Fibroblast of lung (primary cell): Measurements from ENCODE around the gene PGC. TPM values are rescaled to one million over a fixed set of nuclear protein-coding genes. Genes with fewer than 3 reads are reported as not detected.

Source experiments
- DNase-seq, 2 donors: peaks; one replicate each; pipeline versions ENCODE4 v3.0.0 to v3.0.0-alpha.2; 2010; ENCODE audit warnings: low read depth in 2 of 2
- H2AFZ ChIP-seq: 2 replicates; pipeline ENCODE4 v1.5.1; 2012; ENCODE audit warnings: low read length, control low read depth, inconsistent platforms
- H3K27ac ChIP-seq: 2 replicates; pipeline ENCODE4 v1.5.1; 2011; ENCODE audit warnings: low read length, control low read depth; ENCODE audit not compliant: insufficient read depth
- H3K27me3 ChIP-seq: 2 replicates; pipeline ENCODE4 v1.5.1; 2011; ENCODE audit warnings: mild to moderate bottlenecking, low read length; ENCODE audit not compliant: control insufficient read depth, insufficient read depth
- H3K36me3 ChIP-seq: 2 replicates; pipeline ENCODE4 v1.5.1; 2011; ENCODE audit warnings: low read length; ENCODE audit not compliant: control insufficient read depth, insufficient read depth
- H3K4me1 ChIP-seq: 2 replicates; pipeline ENCODE4 v1.5.1; 2011; ENCODE audit warnings: low read length; ENCODE audit not compliant: control insufficient read depth, insufficient read depth; ENCODE audit errors: extremely low read depth
- H3K4me2 ChIP-seq: 2 replicates; pipeline ENCODE4 v1.5.1; 2011; ENCODE audit warnings: low read length, control low read depth; ENCODE audit not compliant: insufficient read depth; ENCODE audit errors: extremely low read depth
- H3K4me3 ChIP-seq, 4 experiments: fragments of 200-600 bp in 1 of 4; sonication (generic) in 1 of 4; replicated peaks in 1 of 4; 2 replicates each; pipeline ENCODE4 v1.5.1; 2011 to 2016; ENCODE audit warnings: low read length in 4 of 4, low read depth in 3 of 4, mild to moderate bottlenecking in 3 of 4, control low read depth in 2 of 4, inconsistent platforms in 1 of 4, mixed read lengths in 1 of 4; ENCODE audit not compliant: insufficient read depth in 1 of 4; ENCODE audit errors: control extremely low read depth in 1 of 4
- H3K79me2 ChIP-seq: 2 replicates; pipeline ENCODE4 v1.5.1; 2012; ENCODE audit warnings: mild to moderate bottlenecking, low read length, inconsistent platforms; ENCODE audit not compliant: control insufficient read depth, insufficient read depth
- H3K9ac ChIP-seq: 2 replicates; pipeline ENCODE4 v1.5.1; 2011; ENCODE audit warnings: mild to moderate bottlenecking, low read length, control low read depth; ENCODE audit not compliant: insufficient read depth
- H3K9me3 ChIP-seq: 2 replicates; pipeline ENCODE4 v1.5.1; 2012; ENCODE audit warnings: low read depth, low read length; ENCODE audit not compliant: control insufficient read depth, insufficient read depth
- H4K20me1 ChIP-seq: 2 replicates; pipeline ENCODE4 v1.5.1; 2011; ENCODE audit warnings: low read length; ENCODE audit not compliant: control insufficient read depth, insufficient read depth; ENCODE audit errors: extremely low read depth
- EZH2 ChIP-seq: IDR thresholded peaks from 2 replicates; pipeline ENCODE4 v1.5.1; 2012; ENCODE audit warnings: low read length, control low read depth, mild to moderate bottlenecking; ENCODE audit errors: missing control alignments
- polyA plus RNA-seq, 2 donors: library from polyadenylated mRNA; depleted of rRNA in 1 of 2; stranded (reverse) in 1 of 2; unstranded in 1 of 2; fragments of >200 nt; gene quantifications; 2 replicates each; pipeline ENCODE4 v1.2.1, GENCODE V29; 2011 to 2012; ENCODE audit warnings: missing spikeins in 1 of 2
- total RNA-seq: library from RNA; depleted of rRNA; stranded (reverse); fragments of >200 nt; gene quantifications from 2 replicates; pipeline ENCODE4 v1.2.1, GENCODE V29; 2014
- TF ChIP-seq, protein P1 (sequence below), 2 donors: IDR thresholded peaks in 1 of 2; conservative IDR thresholded peaks in 1 of 2; 1 replicate in 1 of 2; 2 replicates in 1 of 2; pipeline ENCODE4 v1.5.1; 2011 to 2012; ENCODE audit warnings: low read length in 2 of 2, control low read depth in 1 of 2, inconsistent platforms in 1 of 2, low read depth in 1 of 2, mild to moderate bottlenecking in 1 of 2

The PGC gene
- total and polyA plus RNA-seq, 2 donors (not counting 1 experiment from before 2014, with no cell fraction given): not detected

DNA sequence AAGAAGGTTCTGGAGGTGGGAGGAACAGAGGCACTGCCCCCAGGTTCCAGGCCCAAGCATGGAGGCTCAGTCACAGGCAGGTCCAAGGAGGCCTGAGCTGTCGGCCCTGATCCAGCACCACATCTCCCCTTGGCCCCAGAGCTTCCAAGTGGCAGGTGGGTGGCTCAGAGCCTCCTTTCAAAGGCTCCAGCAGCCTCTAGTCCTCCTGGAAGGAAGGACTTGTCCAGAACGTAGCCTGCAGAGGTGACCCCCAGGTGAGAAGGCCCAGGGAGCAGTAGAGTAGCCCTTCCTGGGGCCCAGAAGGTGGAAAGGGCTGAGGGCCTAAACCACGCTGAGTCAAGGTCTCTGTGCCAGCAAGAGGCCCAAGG, 19.5 kb downstream of the PGC start:
- Histone ChIP-seq H3K4me2 (no peak overlapping the region), H3K27me3 (no peaks in the 10 kb centered on the region), H3K27ac (no peak overlapping the region), H3K79me2 (no peaks in the 10 kb centered on the region), H2AFZ (no peak overlapping the region), H3K9me3 (no peaks in the 10 kb centered on the region), H3K4me1 (peaks cover 7% of the 10 kb centered on the region), H3K4me3 (no peak overlapping the region), H3K9ac (no peak overlapping the region), H4K20me1 (no peaks in the 10 kb centered on the region), H3K36me3 (no peaks in the 10 kb centered on the region)
- TF ChIP-seq, protein P1, sequence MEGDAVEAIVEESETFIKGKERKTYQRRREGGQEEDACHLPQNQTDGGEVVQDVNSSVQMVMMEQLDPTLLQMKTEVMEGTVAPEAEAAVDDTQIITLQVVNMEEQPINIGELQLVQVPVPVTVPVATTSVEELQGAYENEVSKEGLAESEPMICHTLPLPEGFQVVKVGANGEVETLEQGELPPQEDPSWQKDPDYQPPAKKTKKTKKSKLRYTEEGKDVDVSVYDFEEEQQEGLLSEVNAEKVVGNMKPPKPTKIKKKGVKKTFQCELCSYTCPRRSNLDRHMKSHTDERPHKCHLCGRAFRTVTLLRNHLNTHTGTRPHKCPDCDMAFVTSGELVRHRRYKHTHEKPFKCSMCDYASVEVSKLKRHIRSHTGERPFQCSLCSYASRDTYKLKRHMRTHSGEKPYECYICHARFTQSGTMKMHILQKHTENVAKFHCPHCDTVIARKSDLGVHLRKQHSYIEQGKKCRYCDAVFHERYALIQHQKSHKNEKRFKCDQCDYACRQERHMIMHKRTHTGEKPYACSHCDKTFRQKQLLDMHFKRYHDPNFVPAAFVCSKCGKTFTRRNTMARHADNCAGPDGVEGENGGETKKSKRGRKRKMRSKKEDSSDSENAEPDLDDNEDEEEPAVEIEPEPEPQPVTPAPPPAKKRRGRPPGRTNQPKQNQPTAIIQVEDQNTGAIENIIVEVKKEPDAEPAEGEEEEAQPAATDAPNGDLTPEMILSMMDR (conservative IDR thresholded peaks at IDR 0.05 in 1 of 2, IDR thresholded peaks at IDR 0.05 in 1 of 2; ENCODE audit: low read depth in 1 of 2, low read length in 2 of 2): no peak
- no peak for TF ChIP-seq EZH2
- DNase-seq: no peak

DNA sequence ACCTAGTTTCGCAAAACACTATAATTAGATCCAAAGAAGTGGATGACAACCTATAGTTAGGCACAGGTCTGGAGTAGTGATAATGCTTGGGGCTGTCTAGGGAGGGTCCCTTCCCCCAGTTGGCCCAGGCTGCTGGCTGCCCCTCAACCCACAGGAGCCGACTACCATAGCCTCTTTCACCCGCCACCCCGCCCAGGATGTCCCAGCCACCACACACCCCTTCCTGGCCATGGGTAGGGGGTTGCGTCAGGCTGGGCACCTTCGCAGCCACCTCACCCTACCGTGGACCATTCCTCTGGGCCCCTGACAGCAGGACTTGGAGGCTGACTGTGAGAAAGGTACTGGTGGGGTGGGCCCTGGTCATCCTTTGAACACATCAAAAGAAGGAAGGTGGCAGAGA, 20.3 kb downstream of the PGC start:
- H4K20me1 ChIP-seq: no peaks in the 10 kb centered on the region
- no peak overlapping the region for H3K27ac ChIP-seq
- no peaks in the 10 kb centered on the region for H3K9me3 ChIP-seq
- DNase-seq: no peak
- no peak overlapping the region for H3K4me3 ChIP-seq
- no peak overlapping the region for H3K4me2 ChIP-seq
- no peak overlapping the region for H3K9ac ChIP-seq
- TF ChIP-seq, protein P1 (conservative IDR thresholded peaks at IDR 0.05 in 1 of 2, IDR thresholded peaks at IDR 0.05 in 1 of 2; ENCODE audit: low read depth in 1 of 2, low read length in 2 of 2): no peak
- no peak for TF ChIP-seq EZH2
- H2AFZ ChIP-seq: no peak overlapping the region
- peaks cover 7% of the 10 kb centered on the region for H3K4me1 ChIP-seq
- H3K36me3 ChIP-seq: no peaks in the 10 kb centered on the region
- H3K79me2 ChIP-seq: no peaks in the 10 kb centered on the region
- H3K27me3 ChIP-seq: no peaks in the 10 kb centered on the region

DNA sequence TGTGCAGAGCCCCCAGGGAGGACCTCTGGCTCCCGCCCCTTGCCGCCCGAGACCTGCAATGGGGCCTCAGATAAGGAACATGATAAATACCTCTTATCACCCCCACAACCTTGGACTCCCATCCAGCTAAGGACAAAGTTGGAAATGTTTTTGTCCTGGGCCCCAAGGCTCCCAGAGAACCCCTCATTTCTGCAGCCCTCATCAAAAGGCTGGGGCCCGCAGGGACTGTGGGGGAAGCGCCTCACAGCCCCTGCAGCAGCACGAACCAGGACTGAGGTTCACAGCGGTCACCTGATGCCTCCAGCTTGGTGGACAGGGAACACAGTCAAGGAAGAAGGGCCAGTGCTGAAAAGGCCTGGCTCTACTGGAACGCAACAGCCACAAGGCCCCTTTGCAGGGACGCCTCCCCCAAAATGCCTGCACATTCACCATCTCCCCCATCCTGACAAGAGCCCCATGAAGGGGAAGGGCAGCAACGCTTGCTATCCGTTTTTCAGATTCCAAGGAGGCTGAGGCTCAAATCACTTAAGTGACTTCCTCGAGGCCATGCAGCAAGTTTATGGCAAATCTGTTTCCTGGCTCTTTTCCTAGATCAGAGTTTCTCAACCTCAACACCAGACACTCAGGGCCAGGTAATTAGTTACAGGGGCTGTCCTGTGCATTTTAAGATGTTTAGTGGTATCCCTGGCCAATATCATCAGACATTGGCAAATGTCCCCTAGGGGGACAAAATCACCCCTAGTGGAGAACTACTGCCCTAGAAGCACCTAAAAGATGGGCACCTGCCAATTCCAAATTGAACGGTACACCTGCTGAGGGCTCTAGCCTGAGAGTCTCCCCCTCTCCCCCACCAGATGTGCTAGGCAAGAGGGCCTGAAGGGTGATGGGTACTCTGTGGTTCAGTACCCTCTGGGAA, 22.4 kb downstream of the PGC start:
- no peak overlapping the region for H3K4me3 ChIP-seq
- TF ChIP-seq, protein P1 (conservative IDR thresholded peaks at IDR 0.05 in 1 of 2, IDR thresholded peaks at IDR 0.05 in 1 of 2; ENCODE audit: low read depth in 1 of 2, low read length in 2 of 2): peak in 1 of 2 donors; percentile 3
- TF ChIP-seq EZH2: no peak
- no peak overlapping the region for H2AFZ ChIP-seq
- no peaks in the 10 kb centered on the region for H3K36me3 ChIP-seq
- H3K79me2 ChIP-seq: no peaks in the 10 kb centered on the region
- H3K27ac ChIP-seq: no peak overlapping the region
- H4K20me1 ChIP-seq: no peaks in the 10 kb centered on the region
- H3K9ac ChIP-seq: no peak overlapping the region
- peaks cover 5% of the 10 kb centered on the region for H3K4me1 ChIP-seq
- no peaks in the 10 kb centered on the region for H3K27me3 ChIP-seq
- no peaks in the 10 kb centered on the region for H3K9me3 ChIP-seq
- DNase-seq: no peak
- no peak overlapping the region for H3K4me2 ChIP-seq
